Measurements from ENCODE around the gene NR2F6.
A peak's percentile ranks its signal among the peaks of the same experiment; 100 is the strongest.

The NR2F6 gene

DNA sequence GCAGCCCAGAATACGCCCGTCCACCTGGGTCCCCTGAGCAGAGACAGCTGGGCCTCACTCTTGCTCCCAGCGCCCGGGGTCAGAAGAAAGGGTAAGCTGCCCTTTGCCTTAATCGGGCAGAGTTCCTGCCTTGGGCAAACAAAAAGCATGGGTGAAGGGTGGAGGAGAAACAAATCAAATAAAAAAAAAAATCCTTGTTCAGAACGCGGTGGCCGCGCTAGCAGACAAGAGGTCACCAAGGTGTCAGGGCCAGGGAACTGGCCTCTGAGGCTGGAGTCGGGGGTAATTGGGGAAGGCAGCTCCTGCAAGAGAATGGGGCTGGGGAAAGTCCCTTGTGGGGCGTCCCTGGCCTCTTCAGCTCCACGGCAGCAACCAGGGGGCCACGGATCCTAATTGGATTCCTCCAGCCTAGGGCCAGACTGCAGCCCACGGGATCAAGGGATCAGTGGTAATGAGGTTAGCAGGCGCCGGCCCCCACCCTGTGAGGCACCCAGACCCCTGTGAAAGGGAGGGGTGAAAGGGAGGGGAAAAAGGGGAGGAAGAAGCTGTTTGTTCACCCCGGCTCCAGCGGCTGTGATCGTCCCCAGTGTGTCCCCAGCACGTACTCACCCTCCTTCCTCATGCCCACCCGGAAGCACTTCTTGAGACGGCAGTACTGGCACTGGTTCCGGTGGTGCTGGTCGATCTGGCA lies 5.5 kb downstream of the NR2F6 start:
- H3K27ac ChIP-seq, result no peak overlapping the region
- no peaks in the 10 kb centered on the region for H3K9me3 ChIP-seq (ENCODE audit: control insufficient read depth, low read length)

GRCh38 chr19:17237747-17238706 lies 7.7 kb downstream of the NR2F6 start:
- no peak overlapping the region for H2AFZ ChIP-seq
- no peak overlapping the region for H3K4me2 ChIP-seq (ENCODE audit: low read length)
- peaks cover 15% of the 10 kb centered on the region for H3K79me2 ChIP-seq
- H3K27me3 ChIP-seq (ENCODE audit: control insufficient read depth, insufficient read depth, low read length), result no peaks in the 10 kb centered on the region
- no peaks in the 10 kb centered on the region for H3K36me3 ChIP-seq (ENCODE audit: control insufficient read depth, insufficient read depth, low read length)
- peaks cover 20% of the 10 kb centered on the region for H3K4me1 ChIP-seq
- no peak overlapping the region for H3K27ac ChIP-seq
- H3K4me3 ChIP-seq (ENCODE audit: low read depth, low read length), result no peak overlapping the region
- TF ChIP-seq, protein P1, sequence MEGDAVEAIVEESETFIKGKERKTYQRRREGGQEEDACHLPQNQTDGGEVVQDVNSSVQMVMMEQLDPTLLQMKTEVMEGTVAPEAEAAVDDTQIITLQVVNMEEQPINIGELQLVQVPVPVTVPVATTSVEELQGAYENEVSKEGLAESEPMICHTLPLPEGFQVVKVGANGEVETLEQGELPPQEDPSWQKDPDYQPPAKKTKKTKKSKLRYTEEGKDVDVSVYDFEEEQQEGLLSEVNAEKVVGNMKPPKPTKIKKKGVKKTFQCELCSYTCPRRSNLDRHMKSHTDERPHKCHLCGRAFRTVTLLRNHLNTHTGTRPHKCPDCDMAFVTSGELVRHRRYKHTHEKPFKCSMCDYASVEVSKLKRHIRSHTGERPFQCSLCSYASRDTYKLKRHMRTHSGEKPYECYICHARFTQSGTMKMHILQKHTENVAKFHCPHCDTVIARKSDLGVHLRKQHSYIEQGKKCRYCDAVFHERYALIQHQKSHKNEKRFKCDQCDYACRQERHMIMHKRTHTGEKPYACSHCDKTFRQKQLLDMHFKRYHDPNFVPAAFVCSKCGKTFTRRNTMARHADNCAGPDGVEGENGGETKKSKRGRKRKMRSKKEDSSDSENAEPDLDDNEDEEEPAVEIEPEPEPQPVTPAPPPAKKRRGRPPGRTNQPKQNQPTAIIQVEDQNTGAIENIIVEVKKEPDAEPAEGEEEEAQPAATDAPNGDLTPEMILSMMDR (IDR thresholded peaks at IDR 0.05), result no peak
- H3K9ac ChIP-seq, result no peak overlapping the region
- H3K9me3 ChIP-seq (ENCODE audit: control insufficient read depth, low read length), result no peaks in the 10 kb centered on the region

More for the DNA sequence above, 5.5 kb downstream of the NR2F6 start:
- Histone ChIP-seq H3K79me2 (peaks cover 17% of the 10 kb centered on the region), H3K27me3 (ENCODE audit: control insufficient read depth, insufficient read depth, low read length) (no peaks in the 10 kb centered on the region), H2AFZ (no peak overlapping the region), H3K9ac (no peak overlapping the region), H3K36me3 (ENCODE audit: control insufficient read depth, insufficient read depth, low read length) (no peaks in the 10 kb centered on the region), H3K4me2 (ENCODE audit: low read length) (no peak overlapping the region), H3K4me1 (peaks cover 14% of the 10 kb centered on the region), H3K4me3 (ENCODE audit: low read depth, low read length) (no peak overlapping the region)
- TF ChIP-seq, protein P1 (IDR thresholded peaks at IDR 0.05), result no peak

GRCh38 chr19:17236811-17237543 lies 8.7 kb downstream of the NR2F6 start:
- Histone ChIP-seq H3K27ac (peak overlapping the region; percentile 32), H3K36me3 (ENCODE audit: control insufficient read depth, insufficient read depth, low read length) (no peaks in the 10 kb centered on the region), H3K27me3 (ENCODE audit: control insufficient read depth, insufficient read depth, low read length) (no peaks in the 10 kb centered on the region), H3K79me2 (peaks cover 11% of the 10 kb centered on the region), H2AFZ (no peak overlapping the region), H3K4me3 (ENCODE audit: low read depth, low read length) (no peak overlapping the region), H3K4me1 (peaks cover 16% of the 10 kb centered on the region), H3K9me3 (ENCODE audit: control insufficient read depth, low read length) (no peaks in the 10 kb centered on the region), H3K9ac (no peak overlapping the region), H3K4me2 (ENCODE audit: low read length) (no peak overlapping the region)
- TF ChIP-seq, protein P1 (IDR thresholded peaks at IDR 0.05), result no peak

GRCh38 chr19:17235971-17236777 lies 9.5 kb downstream of the NR2F6 start:
- H3K4me1 ChIP-seq, result peaks cover 16% of the 10 kb centered on the region
- H3K27ac ChIP-seq, result peak overlapping the region; percentile 32
- peak overlapping the region; percentile 13 for H3K4me3 ChIP-seq (ENCODE audit: low read depth, low read length)

More at GRCh38 chr19:17235971-17236777, 9.5 kb downstream of the NR2F6 start:
- TF ChIP-seq, protein P1 (IDR thresholded peaks at IDR 0.05), result no peak
- Histone ChIP-seq H2AFZ (peak overlapping the region; percentile 64), H3K4me2 (ENCODE audit: low read length) (peak overlapping the region; percentile 81), H3K36me3 (ENCODE audit: control insufficient read depth, insufficient read depth, low read length) (no peaks in the 10 kb centered on the region), H3K27me3 (ENCODE audit: control insufficient read depth, insufficient read depth, low read length) (no peaks in the 10 kb centered on the region), H3K9me3 (ENCODE audit: control insufficient read depth, low read length) (no peaks in the 10 kb centered on the region), H3K79me2 (peaks cover 11% of the 10 kb centered on the region), H3K9ac (no peak overlapping the region)
